Activated T-cell treated with anti-CD3 and anti-CD28 coated beads, Interleukin-2, amount 50 U/mL, for 1 hour (primary cell): ENCODE measurements around the gene HSD17B10.
"Not testable (repeated sequence)": the region's sequence is repeated elsewhere in the genome, so short reads cannot be mapped to it uniquely, and the experiment has no call there.

Source experiments
- DNase-seq: peaks from one replicate; pipeline ENCODE4 v3.0.0-alpha.2; 2020

HSD17B10 gene

GRCh38 chrX:53435997-53436396, 1.8 kb upstream of the HSD17B10 start:
- DNase-seq: peak; percentile 65

DNA sequence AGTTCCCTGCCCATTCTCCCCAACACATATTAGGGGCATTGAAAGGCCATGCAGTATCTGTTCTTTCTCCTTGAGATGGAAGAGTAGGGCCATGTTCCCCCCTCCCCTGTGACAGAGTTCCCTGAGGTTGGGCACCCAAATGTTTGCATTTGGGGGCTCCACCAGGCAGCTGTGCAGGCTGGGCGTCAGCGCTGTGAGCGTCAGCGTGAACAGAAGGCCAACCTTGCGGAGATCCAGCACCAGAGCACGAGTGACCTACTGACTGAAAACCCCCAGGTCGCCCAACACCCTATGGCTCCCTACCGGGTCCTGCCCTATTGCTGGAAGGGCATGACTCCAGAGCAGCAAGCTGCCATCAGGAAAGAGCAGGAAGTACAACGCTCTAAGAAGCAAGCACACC, 3.9 kb downstream of the HSD17B10 start:
- DNase-seq: no peak

DNA sequence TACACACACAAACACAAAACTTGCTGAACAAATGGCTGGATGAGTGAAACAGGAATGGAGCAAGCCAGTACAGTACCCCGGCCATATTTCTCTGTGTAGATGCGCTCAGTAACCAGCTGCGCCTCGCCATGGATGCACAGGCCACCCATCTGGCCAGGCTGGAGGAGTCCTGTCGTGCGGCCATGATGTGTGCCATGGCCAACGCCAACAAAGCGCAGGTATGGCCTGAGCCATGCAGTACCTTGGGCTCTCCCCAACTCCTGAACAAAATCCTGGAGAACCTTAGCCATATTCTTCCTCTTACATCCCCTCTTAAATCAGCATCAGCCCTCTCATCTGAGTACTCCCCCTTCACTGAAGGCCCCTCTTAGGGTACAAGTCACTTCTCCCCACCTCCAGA, 4.4 kb downstream of the HSD17B10 start:
- DNase-seq: no peak

- no peak for DNase-seq
These were observed 11.3 kb downstream of the HSD17B10 start, which contains the start of gene RIBC1 for GRCh38 chrX:53422861-53423306. Gene RIBC1 (plus strand): TSS chrX:53422873. CDS start chrX:53426277, 3,404 bp downstream.

DNA sequence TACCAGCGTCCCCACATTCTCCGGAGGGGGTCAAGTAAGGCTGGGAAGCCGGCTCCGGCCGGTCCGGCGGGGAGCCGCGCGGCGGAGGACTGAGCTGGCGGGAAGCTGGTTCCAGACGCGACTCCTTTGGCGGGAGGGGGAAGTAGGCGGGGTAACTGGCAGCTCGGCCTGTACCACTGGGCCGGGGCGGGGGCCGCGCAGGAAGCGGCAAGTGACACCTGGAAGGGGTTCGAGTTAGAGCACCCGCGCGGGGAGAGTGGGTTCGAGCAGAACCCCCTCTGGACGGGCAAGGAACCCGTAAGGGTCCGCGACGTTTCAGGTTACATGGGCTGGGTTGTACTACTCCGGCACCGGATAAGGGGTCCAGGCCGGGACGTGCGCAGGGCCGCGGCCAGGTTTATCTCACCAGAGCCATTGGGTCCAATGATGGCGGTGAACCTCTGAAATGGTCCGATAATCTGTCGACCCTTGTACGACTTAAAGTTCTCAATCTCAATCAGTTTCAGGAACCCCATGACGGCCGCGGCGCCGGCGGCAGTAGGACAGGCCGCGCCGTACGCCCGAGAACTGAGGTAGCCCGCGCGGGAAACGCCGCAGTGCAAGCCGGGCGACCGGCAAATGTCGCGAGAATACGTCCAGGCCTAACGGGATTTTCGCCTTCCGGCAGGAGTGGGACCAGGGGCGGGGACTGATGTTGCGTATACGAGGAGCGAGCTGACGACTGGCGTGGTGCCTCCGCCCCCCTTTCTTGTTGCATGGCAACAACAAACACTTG, 11.9 kb downstream of the HSD17B10 start, which contains the start of gene SMC1A:
Gene SMC1A, minus strand, starts transcription at position 569 of the 775 bp plus-strand sequence. Its CDS starts 54 bp downstream, at position 515.
- peak; percentile 97 for DNase-seq

GRCh38 chrX:53421772-53422085, 12.4 kb downstream of the HSD17B10 start:
- DNase-seq: no peak

DNA sequence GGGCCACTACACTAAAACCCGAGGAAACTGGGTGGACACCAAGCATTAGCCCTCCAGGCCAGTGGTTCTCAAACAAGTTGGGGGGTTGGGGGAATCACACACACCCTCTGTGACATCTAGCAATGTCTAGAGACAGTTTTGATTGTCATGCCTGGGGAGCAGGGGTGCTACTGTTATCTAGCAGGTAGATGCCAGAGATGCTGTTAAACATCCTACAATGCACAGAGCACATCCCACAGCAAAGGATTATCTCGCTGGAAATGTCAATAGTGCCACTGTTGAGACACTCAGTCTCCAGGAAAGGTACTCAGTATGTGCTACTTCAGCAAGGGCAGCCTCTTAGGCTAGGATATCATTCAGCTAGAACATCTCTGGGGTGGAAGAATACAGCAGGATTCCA, 13.0 kb downstream of the HSD17B10 start:
- no peak for DNase-seq

- DNase-seq: not testable (repeated sequence)
These were observed 13.8 kb downstream of the HSD17B10 start for GRCh38 chrX:53420351-53420750.

- no peak for DNase-seq
These were observed 21.7 kb downstream of the HSD17B10 start for GRCh38 chrX:53412446-53412845.

GRCh38 chrX:53403535-53403934, 30.6 kb downstream of the HSD17B10 start:
- no peak for DNase-seq

- DNase-seq: no peak
These were observed 36.0 kb downstream of the HSD17B10 start for GRCh38 chrX:53398216-53398615.

GRCh38 chrX:53395605-53396298, 38.4 kb downstream of the HSD17B10 start:
- no peak for DNase-seq

DNA sequence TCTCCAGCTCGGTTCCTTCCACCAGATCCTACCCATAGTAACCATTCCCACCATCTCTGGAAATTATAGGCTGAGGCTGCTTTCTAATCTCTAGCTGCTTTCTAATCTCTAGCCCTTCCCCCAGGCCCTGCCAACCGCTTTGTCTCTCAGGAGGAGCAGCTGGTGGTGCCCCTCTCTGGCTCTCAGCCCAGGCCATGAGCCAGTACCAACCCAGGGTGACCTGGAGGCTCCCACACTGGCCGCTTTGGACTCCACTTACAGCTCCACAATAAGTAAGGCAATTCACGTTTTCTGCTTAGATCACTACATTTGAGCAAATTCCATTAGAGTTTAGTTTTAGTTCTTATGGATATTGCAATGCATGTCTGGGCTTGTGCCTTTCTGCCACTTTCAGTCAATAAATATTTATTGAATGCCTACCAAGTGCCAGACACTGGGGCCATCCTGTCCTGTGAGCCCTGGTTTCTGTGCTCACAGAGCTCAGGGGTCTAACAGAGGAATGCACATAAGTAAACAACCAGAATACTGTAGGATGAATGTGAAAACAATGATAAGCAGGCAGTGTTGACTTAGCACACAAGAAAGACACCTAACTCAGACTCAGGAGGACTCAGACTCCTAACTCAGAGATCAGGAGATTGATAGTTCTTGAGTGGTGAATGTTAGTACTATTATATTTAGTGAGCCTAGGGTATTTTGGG, 50.6 kb downstream of the HSD17B10 start:
- no peak for DNase-seq
